HG02970 (cell line): Measurements from ENCODE around the gene RNU7-1.

Source experiments
- ATAC-seq: cut with Tn5 transposase; IDR thresholded peaks from one replicate; pipeline ENCODE4 v1.9.1; 2021; ENCODE audit warnings: mild to moderate bottlenecking, moderate library complexity, moderate number of reproducible peaks; ENCODE audit not compliant: unreplicated experiment, low FRiP score

The RNU7-1 gene

DNA sequence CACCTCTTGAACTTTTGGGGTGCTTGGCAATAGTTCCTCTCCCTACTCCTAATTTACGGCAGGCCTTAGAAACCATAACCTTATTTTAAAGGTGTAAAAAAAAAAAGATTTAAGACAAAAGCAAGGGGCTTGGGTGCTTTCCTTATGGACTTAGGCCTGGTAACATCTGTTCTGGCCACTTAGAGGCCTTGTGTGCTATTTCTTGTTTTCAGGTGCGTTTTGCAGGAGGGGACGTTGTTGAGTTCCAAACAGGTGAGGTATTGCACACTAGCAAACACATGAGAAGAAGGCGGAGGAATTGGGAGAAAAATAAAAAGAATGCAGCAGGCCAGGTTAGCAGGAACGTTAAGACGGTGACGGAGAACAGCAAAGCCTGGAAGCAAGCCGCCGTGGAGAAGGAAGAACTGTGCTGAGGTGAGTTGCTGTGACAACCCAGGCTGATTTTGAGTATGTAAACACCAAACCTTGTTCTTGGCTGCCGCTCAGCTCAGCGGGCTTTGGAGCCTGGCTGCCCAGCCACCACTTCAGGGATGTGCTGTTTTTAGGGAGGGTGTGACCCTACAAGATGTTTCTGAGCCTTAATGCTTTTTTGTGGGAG is 44.4 kb downstream of the RNU7-1 start:
- ATAC-seq: no peak
